ENCODE measurements around the gene SNX25. TPM values are rescaled to one million over a fixed set of nuclear protein-coding genes. Genes with fewer than 3 reads are reported as not detected.
"Not testable (repeated sequence)": the region's sequence is repeated elsewhere in the genome, so short reads cannot be mapped to it uniquely, and the experiment has no call there.

The SNX25 gene
- total RNA-seq, 1 donor from 2014 or later, result 55.4 TPM

GRCh38 chr4:185204238-185204910, 5.0 kb upstream of the SNX25 start:
- peak in 1 of 2 donors; percentile 19 for DNase-seq (ENCODE audit: low spot score in 2 of 2)
- FAIRE-seq, result no peak

GRCh38 chr4:185205073-185205472, 4.3 kb upstream of the SNX25 start:
- FAIRE-seq; DNase-seq (ENCODE audit: low spot score in 2 of 2): not testable (repeated sequence)

GRCh38 chr4:185205697-185206342, 3.6 kb upstream of the SNX25 start:
- DNase-seq (ENCODE audit: low spot score in 2 of 2) (no peak), FAIRE-seq (no peak)

GRCh38 chr4:185207466-185207865, 1.9 kb upstream of the SNX25 start:
- FAIRE-seq (no peak), DNase-seq (ENCODE audit: low spot score in 2 of 2) (no peak)

- DNase-seq (ENCODE audit: low spot score in 2 of 2); FAIRE-seq: not testable (repeated sequence)
Measured at GRCh38 chr4:185209852-185210101, 379 bp downstream of the SNX25 start.

GRCh38 chr4:185210102-185210981, 944 bp downstream of the SNX25 start:
- no peak for FAIRE-seq
- DNase-seq (ENCODE audit: low spot score in 2 of 2), result peak; percentile 33 to 49

GRCh38 chr4:185211035-185211434, 1.6 kb downstream of the SNX25 start:
- no peak for DNase-seq (ENCODE audit: low spot score in 2 of 2)
- no peak for FAIRE-seq

GRCh38 chr4:185211641-185212040, 2.2 kb downstream of the SNX25 start:
- no peak for FAIRE-seq

GRCh38 chr4:185212581-185212980, 3.2 kb downstream of the SNX25 start:
- DNase-seq (ENCODE audit: low spot score in 2 of 2) (no peak), FAIRE-seq (no peak)

More at GRCh38 chr4:185211641-185212040, 2.2 kb downstream of the SNX25 start:
- DNase-seq (ENCODE audit: low spot score in 2 of 2), result no peak

GRCh38 chr4:185213877-185214276, 4.5 kb downstream of the SNX25 start:
- DNase-seq (ENCODE audit: low spot score in 2 of 2), result no peak
- FAIRE-seq, result no peak

- DNase-seq (ENCODE audit: low spot score in 2 of 2) (no peak), FAIRE-seq (no peak)
Measured at GRCh38 chr4:185215261-185215660, 5.9 kb downstream of the SNX25 start.

- FAIRE-seq (no peak), DNase-seq (ENCODE audit: low spot score in 2 of 2) (no peak)
Measured at GRCh38 chr4:185217408-185217975, 8.1 kb downstream of the SNX25 start.

GRCh38 chr4:185218312-185218711, 8.9 kb downstream of the SNX25 start:
- DNase-seq (ENCODE audit: low spot score in 2 of 2), result no peak
- FAIRE-seq, result no peak

GRCh38 chr4:185219551-185220344, 10.3 kb downstream of the SNX25 start:
- DNase-seq (ENCODE audit: low spot score in 2 of 2) (no peak), FAIRE-seq (no peak)

- no peak for DNase-seq (ENCODE audit: low spot score in 2 of 2)
- no peak for FAIRE-seq
Measured at GRCh38 chr4:185221491-185221890, 12.1 kb downstream of the SNX25 start.

- FAIRE-seq, result no peak
- no peak for DNase-seq (ENCODE audit: low spot score in 2 of 2)
Measured at GRCh38 chr4:185221912-185222311, 12.5 kb downstream of the SNX25 start.

GRCh38 chr4:185222598-185222997, 13.2 kb downstream of the SNX25 start:
- FAIRE-seq (no peak), DNase-seq (ENCODE audit: low spot score in 2 of 2) (no peak)

- DNase-seq (ENCODE audit: low spot score in 2 of 2), result no peak
- FAIRE-seq, result no peak
Measured at GRCh38 chr4:185224597-185224996, 15.2 kb downstream of the SNX25 start.

- DNase-seq (ENCODE audit: low spot score in 2 of 2) (no peak), FAIRE-seq (no peak)
Measured at GRCh38 chr4:185225940-185226339, 16.5 kb downstream of the SNX25 start.

- DNase-seq (ENCODE audit: low spot score in 2 of 2), result no peak
- no peak for FAIRE-seq
Measured at GRCh38 chr4:185227131-185227551, 17.7 kb downstream of the SNX25 start.

Data from frontal cortex (tissue), 4 donors.